ENCODE measurements around the gene FLOT1. TPM values are rescaled to one million over a fixed set of nuclear protein-coding genes. Genes with fewer than 3 reads are reported as not detected.

The FLOT1 gene
- total and polyA plus RNA-seq, 2 of the 13 experiments (the other 11 are each of a cell fraction or from before 2014, with no cell fraction given): 82.3 to 130 TPM

GRCh38 chr6:30782425-30783014 lies 40.0 kb upstream of the FLOT1 start (continued):
- TF ChIP-seq KDM4B (CRISPR knock-in tag; IDR thresholded peaks at IDR 0.05): no peak
- TF ChIP-seq MEIS2 (CRISPR knock-in tag; IDR thresholded peaks at IDR 0.05): no peak
- TF ChIP-seq ZNF761 (CRISPR knock-in tag; conservative IDR thresholded peaks at IDR 0.05): no peak
- TF ChIP-seq HNRNPL (IDR thresholded peaks at IDR 0.05; ENCODE audit: low read depth, low read length): no peak
- TF ChIP-seq JUN (CRISPR knock-in tag; IDR thresholded peaks at IDR 0.05): no peak
- TF ChIP-seq JDP2 (CRISPR knock-in tag; IDR thresholded peaks at IDR 0.05; ENCODE audit: borderline replicate concordance): no peak
- TF ChIP-seq NFATC3 (CRISPR knock-in tag; IDR thresholded peaks at IDR 0.05): no peak
- no peak for TF ChIP-seq MAZ (IDR thresholded peaks at IDR 0.05; ENCODE audit: borderline replicate concordance, low read depth, low read length)
- TF ChIP-seq MAZ (CRISPR knock-in tag; IDR thresholded peaks at IDR 0.05; ENCODE audit: low read depth): no peak
- 0 out of 2 replicates have a peak, but pooled peaks have one; percentile 8 for TF ChIP-seq MLX (CRISPR knock-in tag; IDR thresholded peaks at IDR 0.05)
- TF ChIP-seq ZNF891 (CRISPR knock-in tag; IDR thresholded peaks at IDR 0.05): no peak
- TF ChIP-seq STAT5B (CRISPR knock-in tag; IDR thresholded peaks at IDR 0.05): no peak
- no peak for TF ChIP-seq ZNF562 (CRISPR knock-in tag; IDR thresholded peaks at IDR 0.05; ENCODE audit: borderline replicate concordance)
- TF ChIP-seq ZNF296 (CRISPR knock-in tag; conservative IDR thresholded peaks at IDR 0.05): no peak
- TF ChIP-seq ZNF556 (CRISPR knock-in tag; IDR thresholded peaks at IDR 0.05; ENCODE audit: borderline replicate concordance): no peak
- TF ChIP-seq PLSCR1 (CRISPR knock-in tag; IDR thresholded peaks at IDR 0.05; ENCODE audit: borderline replicate concordance): no peak
- TF ChIP-seq PAWR (CRISPR knock-in tag; IDR thresholded peaks at IDR 0.05; ENCODE audit: borderline replicate concordance): no peak
- peak; percentile 57; the same call in 1 of the 2 replicates for TF ChIP-seq SKIL (CRISPR knock-in tag; IDR thresholded peaks at IDR 0.05; ENCODE audit: borderline replicate concordance)
- TF ChIP-seq ZSCAN31 (CRISPR knock-in tag; IDR thresholded peaks at IDR 0.05; ENCODE audit: low read depth): no peak
- no peak; the same call in 1 of the 2 replicates for TF ChIP-seq ZNF503 (CRISPR knock-in tag; IDR thresholded peaks at IDR 0.05)
- TF ChIP-seq PPARG (CRISPR knock-in tag; conservative IDR thresholded peaks at IDR 0.05): no peak; the same call in 1 of the 2 replicates
- TF ChIP-seq NCOA1 (CRISPR knock-in tag; IDR thresholded peaks at IDR 0.05): no peak
- TF ChIP-seq SAFB2 (CRISPR knock-in tag; IDR thresholded peaks at IDR 0.05; ENCODE audit: borderline replicate concordance, low read depth): no peak
- no peak for TF ChIP-seq ZMYM2 (CRISPR knock-in tag; IDR thresholded peaks at IDR 0.05)
- TF ChIP-seq ZBTB7A (CRISPR knock-in tag; IDR thresholded peaks at IDR 0.05): no peak
- no peak for TF ChIP-seq GATAD1 (CRISPR knock-in tag; IDR thresholded peaks at IDR 0.05)
- TF ChIP-seq ZNF251 (CRISPR knock-in tag; IDR thresholded peaks at IDR 0.05): no peak
- TF ChIP-seq SRY (CRISPR knock-in tag; IDR thresholded peaks at IDR 0.05): no peak
